C4-2B (cell line): Measurements from ENCODE around the gene CNTN4.

Source experiments
- CTCF ChIP-seq: fragments of 450-650 bp; conservative IDR thresholded peaks from 2 replicates; pipeline ENCODE4 v1.5.1; 2017; ENCODE audit warnings: mild to moderate bottlenecking
- ZFX ChIP-seq: fragments of 450-650 bp; IDR thresholded peaks from 2 replicates; pipeline ENCODE4 v1.6.1; 2017

DNA sequence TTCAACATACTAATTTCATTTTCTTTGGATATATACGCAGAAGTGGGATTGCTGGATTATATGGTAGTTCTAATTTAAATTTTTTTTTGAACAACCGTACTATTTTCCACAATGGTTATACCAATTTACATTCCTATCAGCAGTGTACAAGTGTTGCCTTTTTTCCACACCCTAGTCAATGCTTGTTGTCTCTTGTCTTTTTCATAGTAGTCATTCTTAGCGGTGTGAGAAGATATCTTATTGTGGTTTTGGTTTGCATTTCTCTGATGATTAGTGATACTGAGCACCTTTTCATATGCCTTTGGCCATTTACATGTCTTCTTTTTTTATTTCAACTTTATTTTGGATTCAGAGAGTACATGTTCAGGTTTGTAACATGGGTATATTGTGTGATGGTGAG is 858.4 kb downstream of the CNTN4 start:
- TF ChIP-seq CTCF (no peak), ZFX (no peak)
